ENCODE measurements around the gene PRKG1. TPM values are rescaled to one million over a fixed set of nuclear protein-coding genes. Genes with fewer than 3 reads are reported as not detected.

PRKG1 gene
- total and polyA plus RNA-seq, 2 of the 8 experiments (the other 6 are each of a cell fraction or from before 2014, with no cell fraction given) = 4.2 to 15.2 TPM

DNA sequence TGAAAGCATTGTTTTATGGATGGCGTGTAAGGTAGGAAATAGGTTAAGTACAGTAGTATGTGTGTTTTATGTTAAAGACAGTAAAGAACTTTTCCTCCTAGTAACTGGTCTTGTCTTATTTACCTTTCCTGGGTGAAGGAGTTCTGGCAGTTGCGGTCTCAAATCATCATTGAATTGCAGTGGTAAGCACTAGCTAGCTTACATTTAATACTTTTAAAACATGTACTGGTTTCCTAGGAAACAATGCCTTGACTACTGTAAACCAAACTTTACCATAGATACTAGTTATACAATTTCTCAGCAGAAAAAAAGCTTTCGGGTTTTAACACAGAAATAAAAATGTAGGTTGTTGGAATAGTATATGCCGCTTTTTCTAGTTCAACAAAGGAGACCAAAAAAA lies 37.7 kb downstream of the PRKG1 start:
- Histone ChIP-seq H4K20me1 (replicated peaks in 1 of 2; ENCODE audit: control insufficient read depth in 1 of 2, insufficient read depth in 2 of 2, low read length in 2 of 2) (no peaks in the 10 kb centered on the region), H3K4ac (replicated peaks; ENCODE audit: insufficient read length, low read depth, low read length) (no peak overlapping the region), H2AK5ac (ENCODE audit: low read depth, low read length) (no peak overlapping the region), H4K8ac (ENCODE audit: extremely low read depth, insufficient read depth, low read length) (no peak overlapping the region), H2BK120ac (replicated peaks; ENCODE audit: low read depth, low read length) (no peak overlapping the region), H2AFZ (ENCODE audit: low read length) (no peak overlapping the region), H3K56ac (replicated peaks; ENCODE audit: insufficient read length, low read depth, low read length) (no peak overlapping the region), H3K79me2 (ENCODE audit: control insufficient read depth in 1 of 2, insufficient read depth in 2 of 2, low read length in 2 of 2) (no peaks in the 10 kb centered on the region), H3K27me3 (replicated peaks in 1 of 4; ENCODE audit: control insufficient read depth in 3 of 4, extremely low read depth in 1 of 4, insufficient read depth in 3 of 4, low read length in 3 of 4) (no peaks in the 10 kb centered on the region), H3K27ac (ENCODE audit: low read depth, low read length) (no peak overlapping the region), H2BK12ac (ENCODE audit: low read depth, low read length) (no peak overlapping the region), H3K9me3 (ENCODE audit: insufficient read depth in 2 of 2, low read depth in 1 of 2, low read length in 1 of 2) (no peaks in the 10 kb centered on the region), H3K9ac (replicated peaks in 1 of 4; ENCODE audit: extremely low read depth in 1 of 4, low read depth in 3 of 4, low read length in 3 of 4) (no peak overlapping the region), H3K23me2 (ENCODE audit: low read depth, low read length) (no peaks in the 10 kb centered on the region), H3K14ac (ENCODE audit: insufficient read length) (no peak overlapping the region), H3K4me3 (ENCODE audit: extremely low read depth in 1 of 4, insufficient read depth in 2 of 4, low read depth in 3 of 4, low read length in 4 of 4) (no peak overlapping the region), H2BK5ac (ENCODE audit: low read depth, low read length) (no peak overlapping the region), H2BK15ac (ENCODE audit: low read length) (no peak overlapping the region), H3K23ac (ENCODE audit: insufficient read length) (no peak overlapping the region), H2BK20ac (ENCODE audit: low read length) (no peak overlapping the region), H3K18ac (ENCODE audit: extremely low read depth, low read length) (no peak overlapping the region), H3K4me2 (ENCODE audit: insufficient read depth in 1 of 2, low read depth in 2 of 2, low read length in 2 of 2) (no peak overlapping the region), H3K36me3 (ENCODE audit: control insufficient read depth in 2 of 4, insufficient read depth in 4 of 4, low read length in 3 of 4) (no peaks in the 10 kb centered on the region; a peak in 1 of 8 replicates), H3K4me1 (replicated peaks in 1 of 4; ENCODE audit: control insufficient read depth in 3 of 4, insufficient read depth in 4 of 4, low read length in 3 of 4) (peaks cover 0 to 3% (median 0%) of the 10 kb centered on the region in 4 experiments; a peak in 1 of 7 replicates), H4K91ac (replicated peaks; ENCODE audit: insufficient read length, low read length) (no peak overlapping the region), H4K5ac (ENCODE audit: insufficient read length, low read depth, low read length) (no peak overlapping the region), H3K79me1 (ENCODE audit: low read depth, low read length) (no peaks in the 10 kb centered on the region)
- CTCF ChIA-PET (ENCODE audit: partially characterized antibody) = no interaction called here
- WGBS, 2 experiments (ENCODE audit: extremely low coverage in 1 of 2, insufficient coverage in 1 of 2, insufficient read length in 1 of 2, insufficient replicate concordance in 2 of 2, low coverage in 1 of 2, low lambda C conversion rate in 2 of 2, missing lambda C conversion rate in 1 of 2) = 84 to 100% methylated on average over 1 to 4 of the region's 4 CpGs
- TF ChIP-seq RFX5 (IDR thresholded peaks at IDR 0.05; ENCODE audit: borderline replicate concordance, low read depth, low read length) (no peak), JUND (IDR thresholded peaks at IDR 0.05; ENCODE audit: low read length) (no peak), KDM4A (IDR thresholded peaks at IDR 0.05; ENCODE audit: low read depth, low read length, severe bottlenecking) (no peak), SP1 (IDR thresholded peaks at IDR 0.05; ENCODE audit: low read depth, low read length) (no peak), ASH2L (IDR thresholded peaks at IDR 0.05; ENCODE audit: low read length) (no peak), TCF12 (IDR thresholded peaks at IDR 0.05; ENCODE audit: low read depth, low read length) (no peak), SAP30 (IDR thresholded peaks at IDR 0.05; ENCODE audit: insufficient read depth, insufficient replicate concordance, low read length) (no peak), SP2 (IDR thresholded peaks at IDR 0.05; ENCODE audit: low read length) (no peak), ZNF274 (IDR thresholded peaks at IDR 0.05; ENCODE audit: borderline replicate concordance, extremely low read depth, low read length) (no peak), TBP (IDR thresholded peaks at IDR 0.05; ENCODE audit: low read depth, low read length) (no peak)
- DNase-seq (ENCODE audit: low read depth in 1 of 2, low spot score in 2 of 2) = no peak
- POLR2A ChIA-PET (ENCODE audit: partially characterized antibody) = no interaction called here
- no peak for FAIRE-seq

All from H1 (cell line).